ENCODE results near the gene DYNC1LI1. TPM values are rescaled to one million over a fixed set of nuclear protein-coding genes. Genes with fewer than 3 reads are reported as not detected.

The DYNC1LI1 gene
- total and polyA plus RNA-seq, 4 donors: 9.2 to 21.1 (median 13.6) TPM

DNA sequence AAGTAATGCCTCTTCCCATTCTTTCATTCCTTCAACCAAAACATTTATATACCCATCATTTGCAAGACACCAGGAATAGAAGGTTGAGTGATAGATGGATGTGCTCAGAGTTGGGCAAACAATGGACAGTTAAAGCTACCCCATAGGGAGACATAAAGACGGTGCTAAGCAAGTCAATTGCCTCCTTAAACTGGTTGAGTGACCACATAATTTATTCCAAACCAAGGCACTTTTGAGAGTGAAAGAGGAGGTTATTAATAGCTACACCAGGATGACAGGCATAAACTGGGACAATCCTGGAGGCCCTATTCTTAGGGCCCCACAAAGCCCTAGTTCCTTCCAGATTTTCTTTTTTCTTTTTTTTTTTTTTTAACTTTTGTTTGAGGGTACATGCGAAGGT lies 21.4 kb upstream of the DYNC1LI1 start:
- no peaks in the 10 kb centered on the region for H3K4me1 ChIP-seq (ENCODE audit: control insufficient read depth in 4 of 4, insufficient read depth in 4 of 4, low read length in 3 of 4)
- H3K9me3 ChIP-seq (ENCODE audit: control insufficient read depth in 4 of 4, low read length in 3 of 4): no peaks in the 10 kb centered on the region
- H3K27ac ChIP-seq (ENCODE audit: low read depth in 1 of 2, low read length in 2 of 2): no peak overlapping the region
- H3K4me3 ChIP-seq (ENCODE audit: low read depth in 1 of 3, low read length in 3 of 3): no peak overlapping the region
- WGBS: 83% methylated on average over 2 of the region's 2 CpGs
- no peaks in the 10 kb centered on the region for H3K27me3 ChIP-seq (ENCODE audit: control insufficient read depth in 4 of 4, insufficient read depth in 4 of 4, low read length in 3 of 4)
- no peak overlapping the region for H3K9ac ChIP-seq (ENCODE audit: low read depth in 1 of 2, low read length in 2 of 2)
- no peak for DNase-seq (ENCODE audit: low spot score)
- TF ChIP-seq SP1 (IDR thresholded peaks at IDR 0.05) (no peak), HNF4G (IDR thresholded peaks at IDR 0.05) (no peak), RAD21 (IDR thresholded peaks at IDR 0.05) (no peak), JUND (IDR thresholded peaks at IDR 0.05) (no peak)
- TF ChIP-seq, protein P1, sequence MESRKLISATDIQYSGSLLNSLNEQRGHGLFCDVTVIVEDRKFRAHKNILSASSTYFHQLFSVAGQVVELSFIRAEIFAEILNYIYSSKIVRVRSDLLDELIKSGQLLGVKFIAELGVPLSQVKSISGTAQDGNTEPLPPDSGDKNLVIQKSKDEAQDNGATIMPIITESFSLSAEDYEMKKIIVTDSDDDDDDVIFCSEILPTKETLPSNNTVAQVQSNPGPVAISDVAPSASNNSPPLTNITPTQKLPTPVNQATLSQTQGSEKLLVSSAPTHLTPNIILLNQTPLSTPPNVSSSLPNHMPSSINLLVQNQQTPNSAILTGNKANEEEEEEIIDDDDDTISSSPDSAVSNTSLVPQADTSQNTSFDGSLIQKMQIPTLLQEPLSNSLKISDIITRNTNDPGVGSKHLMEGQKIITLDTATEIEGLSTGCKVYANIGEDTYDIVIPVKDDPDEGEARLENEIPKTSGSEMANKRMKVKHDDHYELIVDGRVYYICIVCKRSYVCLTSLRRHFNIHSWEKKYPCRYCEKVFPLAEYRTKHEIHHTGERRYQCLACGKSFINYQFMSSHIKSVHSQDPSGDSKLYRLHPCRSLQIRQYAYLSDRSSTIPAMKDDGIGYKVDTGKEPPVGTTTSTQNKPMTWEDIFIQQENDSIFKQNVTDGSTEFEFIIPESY (IDR thresholded peaks at IDR 0.05): no peak
- TF ChIP-seq, protein P2, sequence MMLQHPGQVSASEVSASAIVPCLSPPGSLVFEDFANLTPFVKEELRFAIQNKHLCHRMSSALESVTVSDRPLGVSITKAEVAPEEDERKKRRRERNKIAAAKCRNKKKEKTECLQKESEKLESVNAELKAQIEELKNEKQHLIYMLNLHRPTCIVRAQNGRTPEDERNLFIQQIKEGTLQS (IDR thresholded peaks at IDR 0.05): no peak
- H3K36me3 ChIP-seq (ENCODE audit: control insufficient read depth in 4 of 4, insufficient read depth in 3 of 4, low read depth in 1 of 4, low read length in 3 of 4): no peaks in the 10 kb centered on the region

DNA sequence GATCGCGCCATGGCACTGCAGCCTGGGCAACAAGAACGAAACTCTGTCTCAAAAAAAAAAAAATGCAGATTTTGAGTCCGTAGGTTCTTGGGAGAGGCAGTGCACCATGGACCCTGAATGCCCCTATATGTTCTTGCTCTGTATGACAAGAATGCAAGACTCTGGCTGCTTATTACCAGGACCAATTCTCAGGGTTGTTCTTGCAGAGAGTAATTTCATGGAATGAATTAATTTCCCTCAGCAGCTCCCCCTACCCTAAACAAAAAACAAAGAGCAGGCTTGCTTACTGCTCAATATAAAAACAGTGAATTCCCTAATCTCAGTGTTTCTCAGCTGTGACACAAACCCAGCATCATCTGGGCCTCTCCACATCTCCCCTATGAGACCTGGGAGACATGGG lies 20.5 kb upstream of the DYNC1LI1 start:
- Histone ChIP-seq H3K36me3 (ENCODE audit: control insufficient read depth in 4 of 4, insufficient read depth in 3 of 4, low read depth in 1 of 4, low read length in 3 of 4) (no peaks in the 10 kb centered on the region), H3K4me3 (ENCODE audit: low read depth in 1 of 3, low read length in 3 of 3) (no peak overlapping the region), H3K27ac (ENCODE audit: low read depth in 1 of 2, low read length in 2 of 2) (no peak overlapping the region), H3K4me1 (ENCODE audit: control insufficient read depth in 4 of 4, insufficient read depth in 4 of 4, low read length in 3 of 4) (no peaks in the 10 kb centered on the region), H3K9ac (ENCODE audit: low read depth in 1 of 2, low read length in 2 of 2) (no peak overlapping the region), H3K9me3 (ENCODE audit: control insufficient read depth in 4 of 4, low read length in 3 of 4) (no peaks in the 10 kb centered on the region), H3K27me3 (ENCODE audit: control insufficient read depth in 4 of 4, insufficient read depth in 4 of 4, low read length in 3 of 4) (no peaks in the 10 kb centered on the region)
- TF ChIP-seq, protein P3, sequence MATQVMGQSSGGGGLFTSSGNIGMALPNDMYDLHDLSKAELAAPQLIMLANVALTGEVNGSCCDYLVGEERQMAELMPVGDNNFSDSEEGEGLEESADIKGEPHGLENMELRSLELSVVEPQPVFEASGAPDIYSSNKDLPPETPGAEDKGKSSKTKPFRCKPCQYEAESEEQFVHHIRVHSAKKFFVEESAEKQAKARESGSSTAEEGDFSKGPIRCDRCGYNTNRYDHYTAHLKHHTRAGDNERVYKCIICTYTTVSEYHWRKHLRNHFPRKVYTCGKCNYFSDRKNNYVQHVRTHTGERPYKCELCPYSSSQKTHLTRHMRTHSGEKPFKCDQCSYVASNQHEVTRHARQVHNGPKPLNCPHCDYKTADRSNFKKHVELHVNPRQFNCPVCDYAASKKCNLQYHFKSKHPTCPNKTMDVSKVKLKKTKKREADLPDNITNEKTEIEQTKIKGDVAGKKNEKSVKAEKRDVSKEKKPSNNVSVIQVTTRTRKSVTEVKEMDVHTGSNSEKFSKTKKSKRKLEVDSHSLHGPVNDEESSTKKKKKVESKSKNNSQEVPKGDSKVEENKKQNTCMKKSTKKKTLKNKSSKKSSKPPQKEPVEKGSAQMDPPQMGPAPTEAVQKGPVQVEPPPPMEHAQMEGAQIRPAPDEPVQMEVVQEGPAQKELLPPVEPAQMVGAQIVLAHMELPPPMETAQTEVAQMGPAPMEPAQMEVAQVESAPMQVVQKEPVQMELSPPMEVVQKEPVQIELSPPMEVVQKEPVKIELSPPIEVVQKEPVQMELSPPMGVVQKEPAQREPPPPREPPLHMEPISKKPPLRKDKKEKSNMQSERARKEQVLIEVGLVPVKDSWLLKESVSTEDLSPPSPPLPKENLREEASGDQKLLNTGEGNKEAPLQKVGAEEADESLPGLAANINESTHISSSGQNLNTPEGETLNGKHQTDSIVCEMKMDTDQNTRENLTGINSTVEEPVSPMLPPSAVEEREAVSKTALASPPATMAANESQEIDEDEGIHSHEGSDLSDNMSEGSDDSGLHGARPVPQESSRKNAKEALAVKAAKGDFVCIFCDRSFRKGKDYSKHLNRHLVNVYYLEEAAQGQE (IDR thresholded peaks at IDR 0.05): no peak
- no peak for TF ChIP-seq HNF4G (IDR thresholded peaks at IDR 0.05)
- TF ChIP-seq, protein P4, sequence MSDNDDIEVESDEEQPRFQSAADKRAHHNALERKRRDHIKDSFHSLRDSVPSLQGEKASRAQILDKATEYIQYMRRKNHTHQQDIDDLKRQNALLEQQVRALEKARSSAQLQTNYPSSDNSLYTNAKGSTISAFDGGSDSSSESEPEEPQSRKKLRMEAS (IDR thresholded peaks at IDR 0.05): no peak
- TF ChIP-seq JUND (IDR thresholded peaks at IDR 0.05): no peak
- TF ChIP-seq TAF1 (conservative IDR thresholded peaks at IDR 0.05): no peak
- no peak for TF ChIP-seq GABPA (IDR thresholded peaks at IDR 0.05 in 1 of 2, conservative IDR thresholded peaks at IDR 0.05 in 1 of 2)
- DNase-seq (ENCODE audit: low spot score): no peak
- 94% methylated on average over 4 of the region's 4 CpGs for WGBS

DNA sequence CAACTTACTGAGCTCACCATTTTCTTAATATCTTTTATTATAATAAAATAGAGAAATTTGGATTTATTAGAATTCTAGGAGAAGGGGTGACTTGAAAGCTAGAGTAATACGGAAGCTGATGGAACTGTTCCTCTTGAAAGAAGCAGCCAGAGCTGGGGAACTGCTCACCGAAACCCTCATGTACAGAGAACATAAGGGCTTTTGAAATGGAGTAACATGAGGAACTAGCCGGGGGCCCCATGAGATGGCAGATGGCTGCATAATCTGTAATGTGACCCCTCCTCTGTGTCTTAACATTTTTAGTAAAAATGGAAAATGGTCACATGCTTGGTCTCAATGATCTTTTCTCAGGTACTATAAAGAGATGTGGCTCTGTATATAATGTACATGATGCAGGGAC lies 15.7 kb upstream of the DYNC1LI1 start:
- Histone ChIP-seq H3K27ac (ENCODE audit: low read depth in 1 of 2, low read length in 2 of 2) (no peak overlapping the region), H3K4me1 (ENCODE audit: control insufficient read depth in 4 of 4, insufficient read depth in 4 of 4, low read length in 3 of 4) (no peaks in the 10 kb centered on the region), H3K36me3 (ENCODE audit: control insufficient read depth in 4 of 4, insufficient read depth in 3 of 4, low read depth in 1 of 4, low read length in 3 of 4) (no peaks in the 10 kb centered on the region), H3K9me3 (ENCODE audit: control insufficient read depth in 4 of 4, low read length in 3 of 4) (no peaks in the 10 kb centered on the region), H3K27me3 (ENCODE audit: control insufficient read depth in 4 of 4, insufficient read depth in 4 of 4, low read length in 3 of 4) (no peaks in the 10 kb centered on the region), H3K4me3 (ENCODE audit: low read depth in 1 of 3, low read length in 3 of 3) (no peak overlapping the region), H3K9ac (ENCODE audit: low read depth in 1 of 2, low read length in 2 of 2) (no peak overlapping the region)
- no peak for DNase-seq (ENCODE audit: low spot score)
- 86% methylated on average over 3 of the region's 3 CpGs for WGBS
- TF ChIP-seq FOXA2 (IDR thresholded peaks at IDR 0.05) (no peak), RAD21 (IDR thresholded peaks at IDR 0.05) (no peak), HNF4A (conservative IDR thresholded peaks at IDR 0.05) (no peak), JUND (IDR thresholded peaks at IDR 0.05) (no peak), FOXA1 (IDR thresholded peaks at IDR 0.05) (no peak), HNF4G (IDR thresholded peaks at IDR 0.05) (no peak), EGR1 (IDR thresholded peaks at IDR 0.05; ENCODE audit: low read depth in 2 of 2) (no peak), YY1 (IDR thresholded peaks at IDR 0.05) (no peak), GABPA (IDR thresholded peaks at IDR 0.05 in 1 of 2, conservative IDR thresholded peaks at IDR 0.05 in 1 of 2) (no peak), SP1 (IDR thresholded peaks at IDR 0.05) (no peak), NR2F2 (IDR thresholded peaks at IDR 0.05) (no peak), TAF1 (conservative IDR thresholded peaks at IDR 0.05) (no peak)
- TF ChIP-seq, protein P1 (IDR thresholded peaks at IDR 0.05): no peak
- TF ChIP-seq, protein P2 (IDR thresholded peaks at IDR 0.05): no peak
- TF ChIP-seq, protein P4 (IDR thresholded peaks at IDR 0.05): no peak
- TF ChIP-seq, protein P5, sequence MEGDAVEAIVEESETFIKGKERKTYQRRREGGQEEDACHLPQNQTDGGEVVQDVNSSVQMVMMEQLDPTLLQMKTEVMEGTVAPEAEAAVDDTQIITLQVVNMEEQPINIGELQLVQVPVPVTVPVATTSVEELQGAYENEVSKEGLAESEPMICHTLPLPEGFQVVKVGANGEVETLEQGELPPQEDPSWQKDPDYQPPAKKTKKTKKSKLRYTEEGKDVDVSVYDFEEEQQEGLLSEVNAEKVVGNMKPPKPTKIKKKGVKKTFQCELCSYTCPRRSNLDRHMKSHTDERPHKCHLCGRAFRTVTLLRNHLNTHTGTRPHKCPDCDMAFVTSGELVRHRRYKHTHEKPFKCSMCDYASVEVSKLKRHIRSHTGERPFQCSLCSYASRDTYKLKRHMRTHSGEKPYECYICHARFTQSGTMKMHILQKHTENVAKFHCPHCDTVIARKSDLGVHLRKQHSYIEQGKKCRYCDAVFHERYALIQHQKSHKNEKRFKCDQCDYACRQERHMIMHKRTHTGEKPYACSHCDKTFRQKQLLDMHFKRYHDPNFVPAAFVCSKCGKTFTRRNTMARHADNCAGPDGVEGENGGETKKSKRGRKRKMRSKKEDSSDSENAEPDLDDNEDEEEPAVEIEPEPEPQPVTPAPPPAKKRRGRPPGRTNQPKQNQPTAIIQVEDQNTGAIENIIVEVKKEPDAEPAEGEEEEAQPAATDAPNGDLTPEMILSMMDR (IDR thresholded peaks at IDR 0.05; ENCODE audit: low read depth, low read length, missing input control): no peak
